H1 (cell line): ENCODE data around the gene PLA2G4F. TPM values are rescaled to one million over a fixed set of nuclear protein-coding genes. Genes with fewer than 3 reads are reported as not detected.

Source experiments
- CTCF ChIA-PET: fragments of 300-600 bp; sonication (Branson Sonifier 250); formaldehyde crosslinking; loops from one replicate; lab custom pipeline; 2021; ENCODE audit not compliant: partially characterized antibody; lab: Charles Lee
- POLR2A ChIA-PET: fragments of 300-600 bp; sonication (Branson Sonifier 250); formaldehyde crosslinking; loops from one replicate; lab custom pipeline; 2021; ENCODE audit warnings: inconsistent platforms; ENCODE audit not compliant: partially characterized antibody; lab: Charles Lee
- DNase-seq, 2 experiments: peaks; one replicate each; pipeline versions ENCODE4 v3.0.0 to v3.0.0-alpha.2; 2010 to 2022; ENCODE audit warnings: low spot score in 2 of 2, low read depth in 1 of 2, mixed read lengths in 1 of 2
- FAIRE-seq: peaks from 2 replicates; lab custom pipeline; 2011; peaks lifted over from hg19 to GRCh38; lab: Jason Lieb, UNC
- H2AFZ ChIP-seq: 2 replicates; pipeline ENCODE4 v1.8.1; 2012; ENCODE audit warnings: low read length, inconsistent platforms
- H2AK5ac ChIP-seq: 2 replicates; pipeline ENCODE4 v1.6.1; 2013; ENCODE audit warnings: low read depth, low read length
- H2BK120ac ChIP-seq: replicated peaks from 2 replicates; pipeline ENCODE3; 2013; ENCODE audit warnings: low read depth, low read length, inconsistent platforms
- H2BK12ac ChIP-seq: 2 replicates; pipeline ENCODE4 v1.6.1; 2013; ENCODE audit warnings: low read depth, low read length
- H2BK15ac ChIP-seq: 2 replicates; pipeline ENCODE4 v1.6.1; 2013; ENCODE audit warnings: low read length
- H2BK20ac ChIP-seq: 2 replicates; pipeline ENCODE4 v1.6.1; 2013; ENCODE audit warnings: low read length
- H2BK5ac ChIP-seq: 2 replicates; pipeline ENCODE4 v1.6.1; 2013; ENCODE audit warnings: low read depth, low read length
- H3K14ac ChIP-seq: 2 replicates; pipeline ENCODE4 v1.6.1; 2013; ENCODE audit warnings: inconsistent platforms; ENCODE audit not compliant: insufficient read length
- H3K18ac ChIP-seq: 2 replicates; pipeline ENCODE4 v1.6.1; 2013; ENCODE audit warnings: low read length; ENCODE audit errors: extremely low read depth
- H3K23ac ChIP-seq: 2 replicates; pipeline ENCODE4 v1.6.1; 2013; ENCODE audit warnings: inconsistent platforms; ENCODE audit not compliant: insufficient read length
- H3K23me2 ChIP-seq: 2 replicates; pipeline ENCODE4 v1.6.1; 2013; ENCODE audit warnings: low read depth, low read length
- H3K27ac ChIP-seq: 2 replicates; pipeline ENCODE4 v1.6.1; 2011; ENCODE audit warnings: low read depth, low read length, inconsistent platforms
- H3K27me3 ChIP-seq, 4 experiments: replicated peaks in 1 of 4; 1 replicate in 1 of 4; 2 replicates in 3 of 4; pipeline versions ENCODE4 v1.6.1 to v1.8.1; 2011 to 2013; ENCODE audit warnings: low read length in 3 of 4, mild to moderate bottlenecking in 3 of 4, inconsistent platforms in 2 of 4, mixed read lengths in 2 of 4, moderate library complexity in 1 of 4; ENCODE audit not compliant: control insufficient read depth in 3 of 4, insufficient read depth in 3 of 4; ENCODE audit errors: extremely low read depth in 1 of 4
- H3K36me3 ChIP-seq, 4 experiments: 2 replicates each; pipeline versions ENCODE4 v1.6.1 to v1.8.1; 2011 to 2013; ENCODE audit warnings: mild to moderate bottlenecking in 4 of 4, low read length in 3 of 4, moderate library complexity in 2 of 4, control low read depth in 1 of 4, inconsistent platforms in 1 of 4; ENCODE audit not compliant: insufficient read depth in 4 of 4, control insufficient read depth in 2 of 4
- H3K4ac ChIP-seq: replicated peaks from 2 replicates; pipeline ENCODE3; 2013; ENCODE audit warnings: low read length, low read depth, mixed read lengths, inconsistent platforms; ENCODE audit not compliant: insufficient read length
- H3K4me1 ChIP-seq, 4 experiments: replicated peaks in 1 of 4; 1 replicate in 1 of 4; 2 replicates in 3 of 4; pipeline versions ENCODE4 v1.6.1 to v1.8.1; 2011 to 2013; ENCODE audit warnings: low read length in 3 of 4, inconsistent platforms in 2 of 4, mixed read lengths in 1 of 4; ENCODE audit not compliant: insufficient read depth in 4 of 4, control insufficient read depth in 3 of 4
- H3K4me2 ChIP-seq, 2 experiments: 2 replicates each; pipeline versions ENCODE4 v1.6.1 to v1.8.1; 2011 to 2013; ENCODE audit warnings: low read depth in 2 of 2, low read length in 2 of 2, control low read depth in 1 of 2, inconsistent platforms in 1 of 2, mild to moderate bottlenecking in 1 of 2; ENCODE audit not compliant: insufficient read depth in 1 of 2
- H3K4me3 ChIP-seq, 4 experiments: fragments of 200-600, 300-600 bp in 1 of 4; sonication (generic), shearing (Covaris generic), sonication (Bioruptor Twin) in 1 of 4; 2 replicates each; pipeline versions ENCODE4 v1.5.1 to v1.8.1; 2011 to 2016; ENCODE audit warnings: low read length in 4 of 4, low read depth in 3 of 4, control low read depth in 2 of 4, inconsistent platforms in 2 of 4, mild to moderate bottlenecking in 2 of 4, mixed read lengths in 1 of 4, moderate library complexity in 1 of 4; ENCODE audit not compliant: insufficient read depth in 2 of 4; ENCODE audit errors: extremely low read depth in 1 of 4
- H3K56ac ChIP-seq: replicated peaks from 2 replicates; pipeline ENCODE3; 2013; ENCODE audit warnings: low read depth, mild to moderate bottlenecking, mixed read lengths, low read length, inconsistent platforms; ENCODE audit not compliant: insufficient read length
- H3K79me1 ChIP-seq: 2 replicates; pipeline ENCODE4 v1.6.1; 2013; ENCODE audit warnings: low read depth, low read length, control low read depth
- H3K79me2 ChIP-seq, 2 experiments: 2 replicates each; pipeline versions ENCODE4 v1.6.1 to v1.8.1; 2012 to 2013; ENCODE audit warnings: low read length in 2 of 2, mild to moderate bottlenecking in 2 of 2, inconsistent platforms in 1 of 2; ENCODE audit not compliant: insufficient read depth in 2 of 2, control insufficient read depth in 1 of 2
- H3K9ac ChIP-seq, 4 experiments: replicated peaks in 1 of 4; 1 replicate in 1 of 4; 2 replicates in 3 of 4; pipeline versions ENCODE4 v1.6.1 to v1.8.1; 2011 to 2013; ENCODE audit warnings: low read depth in 3 of 4, low read length in 3 of 4, control low read depth in 2 of 4, mild to moderate bottlenecking in 2 of 4, moderate library complexity in 2 of 4, inconsistent platforms in 1 of 4; ENCODE audit errors: extremely low read depth in 1 of 4
- H3K9me3 ChIP-seq, 2 experiments: 2 replicates each; pipeline versions ENCODE4 v1.6.1 to v1.8.1; 2012 to 2013; ENCODE audit warnings: mild to moderate bottlenecking in 2 of 2, moderate library complexity in 2 of 2, control low read depth in 1 of 2, inconsistent platforms in 1 of 2, low read depth in 1 of 2, low read length in 1 of 2, mixed read lengths in 1 of 2; ENCODE audit not compliant: insufficient read depth in 2 of 2
- H4K20me1 ChIP-seq, 2 experiments: replicated peaks in 1 of 2; 2 replicates each; pipeline versions ENCODE3 to v1.8.1; 2011 to 2013; ENCODE audit warnings: inconsistent platforms in 2 of 2, low read length in 2 of 2, mild to moderate bottlenecking in 1 of 2; ENCODE audit not compliant: insufficient read depth in 2 of 2, control insufficient read depth in 1 of 2
- H4K5ac ChIP-seq: 2 replicates; pipeline ENCODE4 v1.6.1; 2013; ENCODE audit warnings: low read length, low read depth, mixed read lengths, inconsistent platforms; ENCODE audit not compliant: insufficient read length
- H4K8ac ChIP-seq: 2 replicates; pipeline ENCODE4 v1.8.0; 2013; ENCODE audit warnings: mild to moderate bottlenecking, moderate library complexity, low read length, inconsistent platforms; ENCODE audit not compliant: insufficient read depth; ENCODE audit errors: extremely low read depth
- H4K91ac ChIP-seq: replicated peaks from 2 replicates; pipeline ENCODE3; 2013; ENCODE audit warnings: low read length, mixed read lengths, inconsistent platforms; ENCODE audit not compliant: insufficient read length
- CREB1 ChIP-seq: IDR thresholded peaks from 2 replicates; pipeline ENCODE4 v1.6.1; 2012; ENCODE audit warnings: inconsistent platforms
- EZH2 ChIP-seq: fragments of 200-600 bp; sonication (generic); IDR thresholded peaks from 2 replicates; pipeline ENCODE4 v1.7.1; 2012; ENCODE audit warnings: low read depth, mild to moderate bottlenecking, moderate library complexity, low read length, inconsistent platforms; ENCODE audit not compliant: severe bottlenecking
- MAFK ChIP-seq: IDR thresholded peaks from 2 replicates; pipeline ENCODE4 v1.6.1; 2012; ENCODE audit warnings: low read depth, mild to moderate bottlenecking, improper control_type of control experiment, low read length
- NRF1 ChIP-seq: IDR thresholded peaks from 2 replicates; pipeline ENCODE4 v1.6.1; 2011; ENCODE audit warnings: mild to moderate bottlenecking, low read depth, low read length, improper control_type of control experiment
- POLR2A ChIP-seq, 2 experiments: IDR thresholded peaks; 1 replicate in 1 of 2; 2 replicates in 1 of 2; pipeline ENCODE4 v1.6.1; 2011; ENCODE audit warnings: low read depth in 2 of 2, low read length in 2 of 2, mild to moderate bottlenecking in 2 of 2; ENCODE audit errors: control extremely low read depth in 1 of 2
- WGBS, 2 experiments: shearing (Covaris generic) in 1 of 2; methylation state at CpG; one replicate each; pipeline versions ENCODE4 v1.1.6 to v1.1.7; 2013 to 2015; ENCODE audit warnings: low lambda C conversion rate in 2 of 2, mixed read lengths in 2 of 2, inconsistent platforms in 1 of 2, low coverage in 1 of 2, missing lambda C conversion rate in 1 of 2; ENCODE audit not compliant: insufficient replicate concordance in 2 of 2, insufficient coverage in 1 of 2, insufficient read length in 1 of 2; ENCODE audit errors: extremely low coverage in 1 of 2, missing lambda C conversion rate in 1 of 2; 5-methylcytosine and 5-hydroxymethylcytosine counted together
- polyA plus RNA-seq, 7 experiments: library from polyadenylated mRNA; depleted of rRNA in 3 of 7; stranded (reverse) in 5 of 7; unstranded in 2 of 7; fragments of >200 nt in 5 of 7; fragments of 200-250 nt in 2 of 7; gene quantifications; 1 replicate in 5 of 7; 2 replicates in 1 of 7; 4 replicates in 1 of 7; pipeline versions ENCODE4 v1.2.1 to v1.2.3, GENCODE V29; 2011 to 2013; ENCODE audit warnings: missing spikeins in 2 of 7, mixed read lengths in 2 of 7
- total RNA-seq: library from RNA; stranded (reverse); fragmentation: NEBNext Ultra II Directional; extraction: Animal tissue kit (Norgen Biotek cat#: 25700); gene quantifications from 2 replicates; pipeline ENCODE4 v1.2.1, GENCODE V29; 2021

PLA2G4F gene
- total and polyA plus RNA-seq, 2 of the 8 experiments (the other 6 are each of a cell fraction or from before 2014, with no cell fraction given), result not detected

DNA sequence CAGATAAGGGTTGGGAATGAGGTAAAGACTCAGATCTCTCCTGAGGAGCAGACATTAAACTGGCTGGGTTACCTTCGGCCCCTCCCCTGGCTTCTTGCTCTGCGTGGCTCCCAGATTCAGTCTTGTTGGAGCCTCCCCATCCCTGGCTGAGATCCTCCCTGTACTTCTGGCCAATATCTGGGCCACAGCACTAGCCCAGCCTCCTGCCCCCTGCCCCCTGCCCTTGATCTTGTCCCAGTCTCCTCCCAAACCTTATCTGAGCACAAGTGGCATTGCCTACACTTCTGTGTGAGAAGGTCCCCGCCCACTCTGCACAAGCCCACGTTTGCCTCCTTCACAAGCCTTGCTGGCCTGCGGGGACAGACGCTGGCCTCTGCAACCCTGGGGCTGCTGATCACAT lies 16.8 kb downstream of the PLA2G4F start:
- Histone ChIP-seq H2BK12ac (no peak overlapping the region), H2AFZ (no peak overlapping the region), H3K4me2 (no peak overlapping the region), H2BK120ac (no peak overlapping the region), H3K18ac (no peak overlapping the region), H4K5ac (no peak overlapping the region), H3K36me3 (no peaks in the 10 kb centered on the region), H2AK5ac (no peak overlapping the region), H3K79me1 (no peaks in the 10 kb centered on the region), H4K20me1 (no peaks in the 10 kb centered on the region), H2BK20ac (no peak overlapping the region), H3K4me3 (no peak overlapping the region), H3K9ac (no peak overlapping the region), H3K27ac (no peak overlapping the region), H4K8ac (no peak overlapping the region), H2BK5ac (no peak overlapping the region), H3K56ac (no peak overlapping the region), H4K91ac (no peak overlapping the region), H3K9me3 (peaks cover 4 to 8% of the 10 kb centered on the region in 2 experiments; a peak in 1 of 4 replicates), H3K79me2 (no peaks in the 10 kb centered on the region), H3K23ac (no peak overlapping the region), H3K23me2 (no peaks in the 10 kb centered on the region), H2BK15ac (no peak overlapping the region), H3K27me3 (no peaks in the 10 kb centered on the region), H3K4ac (no peak overlapping the region), H3K4me1 (no peaks in the 10 kb centered on the region), H3K14ac (no peak overlapping the region)
- no peak for DNase-seq
- 90% methylated on average over 6 of the region's 6 CpGs; no CpG with 5 or more reads in 1 of the 2 experiments for WGBS, 2 experiments
- FAIRE-seq, result no peak
- no peak for TF ChIP-seq MAFK
- TF ChIP-seq CREB1, result no peak
- TF ChIP-seq NRF1, result no peak
- no peak for TF ChIP-seq EZH2
- no peak for TF ChIP-seq POLR2A (IDR thresholded peaks at IDR 0.05; ENCODE audit: control extremely low read depth in 1 of 2, low read depth in 2 of 2, low read length in 2 of 2)
- CTCF ChIA-PET, result interaction anchor here (1.3 to 22.6 kb wide), 13 partner anchors 7 to 246 kb away, joined by 3 to 416 read pairs (median 18); no protein-coding TSS in a partner anchor
- POLR2A ChIA-PET, result no interaction called here
